ENCODE measurements around the gene PCDHGB4. TPM values are rescaled to one million over a fixed set of nuclear protein-coding genes. Genes with fewer than 3 reads are reported as not detected.
"Not testable (repeated sequence)": the region's sequence is repeated elsewhere in the genome, so short reads cannot be mapped to it uniquely, and the experiment has no call there.

PCDHGB4 gene
- polyA plus RNA-seq, 2 of the 4 experiments (the other 2 are of a cell fraction) = 0.90 to 1.5 TPM

DNA sequence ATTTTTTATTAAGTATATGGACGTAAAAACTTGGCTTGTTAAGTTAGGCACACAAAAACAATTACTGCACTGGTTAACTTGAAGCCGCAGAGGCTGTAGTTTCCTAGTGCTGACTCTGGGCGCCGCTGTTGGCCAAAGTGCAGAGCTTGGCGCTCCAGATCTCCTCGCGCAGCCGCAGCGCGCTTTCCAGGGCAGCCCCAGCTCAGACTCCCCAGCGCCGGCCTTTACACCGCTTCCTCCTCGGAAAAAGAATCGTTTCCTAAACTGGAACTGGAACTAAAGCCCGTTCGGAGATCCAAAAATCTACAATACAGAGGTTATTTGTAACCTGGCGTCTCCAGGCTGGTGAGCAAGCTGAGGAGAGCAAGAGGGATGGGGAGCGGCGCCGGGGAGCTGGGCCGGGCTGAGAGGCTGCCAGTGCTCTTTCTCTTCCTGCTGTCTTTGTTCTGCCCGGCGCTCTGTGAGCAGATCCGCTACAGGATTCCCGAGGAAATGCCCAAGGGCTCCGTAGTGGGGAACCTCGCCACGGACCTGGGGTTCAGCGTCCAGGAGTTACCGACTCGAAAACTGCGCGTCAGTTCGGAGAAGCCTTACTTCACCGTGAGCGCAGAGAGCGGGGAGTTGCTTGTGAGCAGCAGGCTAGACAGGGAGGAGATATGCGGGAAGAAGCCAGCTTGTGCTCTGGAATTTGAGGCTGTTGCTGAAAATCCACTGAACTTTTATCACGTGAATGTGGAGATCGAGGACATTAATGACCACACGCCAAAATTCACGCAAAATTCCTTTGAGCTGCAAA is 10.5 kb downstream of the PCDHGB4 start, which contains the start of gene PCDHGB5:
Gene PCDHGB5, plus strand, starts transcription at position 192 of the 796 bp plus-strand sequence. Its CDS starts 181 bp downstream, at position 373.
- ATAC-seq (peak; percentile 87 to 98), DNase-seq (ENCODE audit: low read depth in 1 of 2, low spot score in 1 of 2) (peak in 1 of 2 experiments; percentile 69), FAIRE-seq (peak; percentile 28)
- Histone ChIP-seq H3K9me3 (peaks cover 69% of the 10 kb centered on the region), H3K4me2 (peak within 1 kb of the TSS; percentile 34; the same call in 1 of the 3 replicates), H3K27ac (peak within 1 kb of the TSS in 1 of 2 experiments; percentile 58; a peak in 1 of 6 replicates)
- WGBS (ENCODE audit: missing lambda C conversion rate) = 38% methylated on average over 26 of the region's 43 CpGs
- CTCF ChIA-PET = interaction anchor here (0.5 to 3.5 kb wide), 21 partner anchors 15 to 303 kb away, joined by 3 to 28 read pairs (median 5); partner anchors contain the start of genes PCDHB2, PCDHGA1, PCDHGA10 and PCDHGA7
- H3K4me3 ChIP-seq, H3K4me1 ChIP-seq, POLR2A ChIA-PET: not testable (repeated sequence)
- TF ChIP-seq, protein P1, sequence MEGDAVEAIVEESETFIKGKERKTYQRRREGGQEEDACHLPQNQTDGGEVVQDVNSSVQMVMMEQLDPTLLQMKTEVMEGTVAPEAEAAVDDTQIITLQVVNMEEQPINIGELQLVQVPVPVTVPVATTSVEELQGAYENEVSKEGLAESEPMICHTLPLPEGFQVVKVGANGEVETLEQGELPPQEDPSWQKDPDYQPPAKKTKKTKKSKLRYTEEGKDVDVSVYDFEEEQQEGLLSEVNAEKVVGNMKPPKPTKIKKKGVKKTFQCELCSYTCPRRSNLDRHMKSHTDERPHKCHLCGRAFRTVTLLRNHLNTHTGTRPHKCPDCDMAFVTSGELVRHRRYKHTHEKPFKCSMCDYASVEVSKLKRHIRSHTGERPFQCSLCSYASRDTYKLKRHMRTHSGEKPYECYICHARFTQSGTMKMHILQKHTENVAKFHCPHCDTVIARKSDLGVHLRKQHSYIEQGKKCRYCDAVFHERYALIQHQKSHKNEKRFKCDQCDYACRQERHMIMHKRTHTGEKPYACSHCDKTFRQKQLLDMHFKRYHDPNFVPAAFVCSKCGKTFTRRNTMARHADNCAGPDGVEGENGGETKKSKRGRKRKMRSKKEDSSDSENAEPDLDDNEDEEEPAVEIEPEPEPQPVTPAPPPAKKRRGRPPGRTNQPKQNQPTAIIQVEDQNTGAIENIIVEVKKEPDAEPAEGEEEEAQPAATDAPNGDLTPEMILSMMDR (IDR thresholded peaks at IDR 0.05) = peak; percentile 44
- TF ChIP-seq RAD21 (conservative IDR thresholded peaks at IDR 0.05 in 1 of 2, IDR thresholded peaks at IDR 0.05 in 1 of 2) (peak; percentile 62), SMC3 (IDR thresholded peaks at IDR 0.05) (0 out of 3 replicates have a peak, but pooled peaks have one; percentile 28)

DNA sequence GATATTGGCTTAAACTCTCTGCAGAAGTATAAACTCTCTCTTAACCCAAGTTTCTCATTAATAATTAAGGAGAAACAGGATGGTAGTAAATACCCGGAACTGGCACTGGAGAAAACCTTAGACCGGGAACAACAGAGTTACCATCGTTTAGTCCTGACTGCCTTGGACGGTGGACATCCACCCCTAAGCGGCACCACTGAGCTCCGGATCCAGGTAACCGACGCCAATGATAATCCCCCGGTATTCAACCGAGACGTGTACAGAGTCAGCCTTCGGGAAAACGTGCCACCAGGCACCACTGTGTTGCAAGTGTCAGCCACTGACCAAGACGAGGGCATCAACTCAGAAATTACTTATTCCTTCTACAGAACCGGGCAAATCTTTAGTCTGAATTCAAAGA is 11.1 kb downstream of the PCDHGB4 start:
- Histone ChIP-seq H3K4me3 (no peak overlapping the region), H3K4me1 (no peaks in the 10 kb centered on the region), H3K27ac (no peak overlapping the region), H3K4me2 (no peak overlapping the region), H3K9me3 (peaks cover 68% of the 10 kb centered on the region)
- ATAC-seq = no peak
- TF ChIP-seq KDM1A (IDR thresholded peaks at IDR 0.05; ENCODE audit: low read depth) = no peak
- TF ChIP-seq MAZ (IDR thresholded peaks at IDR 0.05; ENCODE audit: borderline replicate concordance, low read depth, low read length) = no peak
- TF ChIP-seq CHD2 (IDR thresholded peaks at IDR 0.05; ENCODE audit: low read length, partially characterized antibody) = no peak
- TF ChIP-seq FOXS1 (CRISPR knock-in tag; IDR thresholded peaks at IDR 0.05) = no peak
- TF ChIP-seq, protein P2, sequence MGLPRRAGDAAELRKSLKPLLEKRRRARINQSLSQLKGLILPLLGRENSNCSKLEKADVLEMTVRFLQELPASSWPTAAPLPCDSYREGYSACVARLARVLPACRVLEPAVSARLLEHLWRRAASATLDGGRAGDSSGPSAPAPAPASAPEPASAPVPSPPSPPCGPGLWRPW (IDR thresholded peaks at IDR 0.05) = no peak
- no peak for TF ChIP-seq CBX8 (IDR thresholded peaks at IDR 0.05)
- ChIA-PET CTCF (interaction anchor here (1.0 to 3.5 kb wide), 9 partner anchors 14 to 165 kb away, joined by 3 to 28 read pairs (median 7); partner anchors contain the start of genes PCDHGA1, PCDHGA10, PCDHGA7 and TAF7), POLR2A (no interaction called here)
- DNase-seq (ENCODE audit: low read depth in 1 of 2, low spot score in 1 of 2) = no peak
- no peak for FAIRE-seq
- 78% methylated on average over 15 of the region's 15 CpGs for WGBS (ENCODE audit: missing lambda C conversion rate)

DNA sequence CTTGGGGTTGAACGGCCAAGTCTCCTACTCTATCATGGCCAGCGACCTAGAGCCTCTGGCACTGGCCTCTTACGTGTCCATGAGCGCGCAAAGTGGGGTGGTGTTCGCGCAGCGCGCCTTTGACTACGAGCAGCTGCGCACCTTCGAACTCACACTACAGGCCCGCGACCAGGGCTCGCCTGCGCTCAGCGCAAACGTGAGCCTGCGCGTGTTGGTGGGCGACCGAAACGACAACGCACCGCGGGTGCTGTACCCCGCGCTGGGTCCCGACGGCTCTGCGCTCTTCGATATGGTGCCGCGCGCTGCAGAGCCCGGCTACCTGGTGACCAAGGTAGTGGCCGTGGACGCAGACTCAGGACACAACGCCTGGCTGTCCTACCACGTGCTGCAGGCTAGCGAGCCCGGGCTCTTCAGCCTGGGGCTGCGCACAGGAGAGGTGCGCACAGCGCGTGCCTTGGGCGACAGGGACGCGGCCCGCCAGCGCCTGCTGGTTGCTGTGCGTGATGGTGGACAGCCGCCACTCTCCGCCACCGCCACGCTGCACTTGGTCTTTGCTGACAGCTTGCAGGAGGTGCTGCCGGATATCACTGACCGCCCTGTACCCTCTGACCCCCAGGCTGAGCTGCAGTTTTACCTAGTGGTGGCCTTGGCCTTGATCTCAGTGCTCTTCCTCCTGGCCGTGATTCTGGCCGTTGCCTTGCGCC is 12.2 kb downstream of the PCDHGB4 start:
- CTCF ChIA-PET = interaction anchor here (1.0 to 1.9 kb wide), 2 partner anchors 17 to 125 kb away, joined by 3 to 7 read pairs; partner anchors contain the start of gene PCDHGA7
- no peak for DNase-seq (ENCODE audit: low read depth in 1 of 2, low spot score in 1 of 2)

More for the DNA sequence above, 12.2 kb downstream of the PCDHGB4 start:
- TF ChIP-seq RNF2 (IDR thresholded peaks at IDR 0.05; ENCODE audit: borderline replicate concordance, low read depth) = no peak
- TF ChIP-seq ZC3H11A (IDR thresholded peaks at IDR 0.05) = no peak
- TF ChIP-seq, protein P3, sequence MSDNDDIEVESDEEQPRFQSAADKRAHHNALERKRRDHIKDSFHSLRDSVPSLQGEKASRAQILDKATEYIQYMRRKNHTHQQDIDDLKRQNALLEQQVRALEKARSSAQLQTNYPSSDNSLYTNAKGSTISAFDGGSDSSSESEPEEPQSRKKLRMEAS (IDR thresholded peaks at IDR 0.05) = no peak
- TF ChIP-seq FOSL2 (IDR thresholded peaks at IDR 0.05) = no peak
- no peak for TF ChIP-seq FOSL2 (CRISPR knock-in tag; IDR thresholded peaks at IDR 0.05)
- TF ChIP-seq, protein P2 (IDR thresholded peaks at IDR 0.05) = no peak
- no peak; the same call in 1 of the 2 replicates for TF ChIP-seq POLR2A (IDR thresholded peaks at IDR 0.05; ENCODE audit: low read length)
- no peak for TF ChIP-seq CBX2 (IDR thresholded peaks at IDR 0.05; ENCODE audit: borderline replicate concordance, low read depth)
- TF ChIP-seq ZSCAN20 (CRISPR knock-in tag; IDR thresholded peaks at IDR 0.05) = no peak
- TF ChIP-seq KDM1A (IDR thresholded peaks at IDR 0.05; ENCODE audit: low read depth) = no peak
- TF ChIP-seq, protein P4, sequence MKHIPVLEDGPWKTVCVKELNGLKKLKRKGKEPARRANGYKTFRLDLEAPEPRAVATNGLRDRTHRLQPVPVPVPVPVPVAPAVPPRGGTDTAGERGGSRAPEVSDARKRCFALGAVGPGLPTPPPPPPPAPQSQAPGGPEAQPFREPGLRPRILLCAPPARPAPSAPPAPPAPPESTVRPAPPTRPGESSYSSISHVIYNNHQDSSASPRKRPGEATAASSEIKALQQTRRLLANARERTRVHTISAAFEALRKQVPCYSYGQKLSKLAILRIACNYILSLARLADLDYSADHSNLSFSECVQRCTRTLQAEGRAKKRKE (CRISPR knock-in tag; IDR thresholded peaks at IDR 0.05; ENCODE audit: low read depth) = no peak
- TF ChIP-seq, protein P5, sequence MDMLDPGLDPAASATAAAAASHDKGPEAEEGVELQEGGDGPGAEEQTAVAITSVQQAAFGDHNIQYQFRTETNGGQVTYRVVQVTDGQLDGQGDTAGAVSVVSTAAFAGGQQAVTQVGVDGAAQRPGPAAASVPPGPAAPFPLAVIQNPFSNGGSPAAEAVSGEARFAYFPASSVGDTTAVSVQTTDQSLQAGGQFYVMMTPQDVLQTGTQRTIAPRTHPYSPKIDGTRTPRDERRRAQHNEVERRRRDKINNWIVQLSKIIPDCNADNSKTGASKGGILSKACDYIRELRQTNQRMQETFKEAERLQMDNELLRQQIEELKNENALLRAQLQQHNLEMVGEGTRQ (IDR thresholded peaks at IDR 0.05) = no peak
- TF ChIP-seq, protein P6, sequence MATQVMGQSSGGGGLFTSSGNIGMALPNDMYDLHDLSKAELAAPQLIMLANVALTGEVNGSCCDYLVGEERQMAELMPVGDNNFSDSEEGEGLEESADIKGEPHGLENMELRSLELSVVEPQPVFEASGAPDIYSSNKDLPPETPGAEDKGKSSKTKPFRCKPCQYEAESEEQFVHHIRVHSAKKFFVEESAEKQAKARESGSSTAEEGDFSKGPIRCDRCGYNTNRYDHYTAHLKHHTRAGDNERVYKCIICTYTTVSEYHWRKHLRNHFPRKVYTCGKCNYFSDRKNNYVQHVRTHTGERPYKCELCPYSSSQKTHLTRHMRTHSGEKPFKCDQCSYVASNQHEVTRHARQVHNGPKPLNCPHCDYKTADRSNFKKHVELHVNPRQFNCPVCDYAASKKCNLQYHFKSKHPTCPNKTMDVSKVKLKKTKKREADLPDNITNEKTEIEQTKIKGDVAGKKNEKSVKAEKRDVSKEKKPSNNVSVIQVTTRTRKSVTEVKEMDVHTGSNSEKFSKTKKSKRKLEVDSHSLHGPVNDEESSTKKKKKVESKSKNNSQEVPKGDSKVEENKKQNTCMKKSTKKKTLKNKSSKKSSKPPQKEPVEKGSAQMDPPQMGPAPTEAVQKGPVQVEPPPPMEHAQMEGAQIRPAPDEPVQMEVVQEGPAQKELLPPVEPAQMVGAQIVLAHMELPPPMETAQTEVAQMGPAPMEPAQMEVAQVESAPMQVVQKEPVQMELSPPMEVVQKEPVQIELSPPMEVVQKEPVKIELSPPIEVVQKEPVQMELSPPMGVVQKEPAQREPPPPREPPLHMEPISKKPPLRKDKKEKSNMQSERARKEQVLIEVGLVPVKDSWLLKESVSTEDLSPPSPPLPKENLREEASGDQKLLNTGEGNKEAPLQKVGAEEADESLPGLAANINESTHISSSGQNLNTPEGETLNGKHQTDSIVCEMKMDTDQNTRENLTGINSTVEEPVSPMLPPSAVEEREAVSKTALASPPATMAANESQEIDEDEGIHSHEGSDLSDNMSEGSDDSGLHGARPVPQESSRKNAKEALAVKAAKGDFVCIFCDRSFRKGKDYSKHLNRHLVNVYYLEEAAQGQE (IDR thresholded peaks at IDR 0.05) = no peak
- no peak for TF ChIP-seq GATA3 (IDR thresholded peaks at IDR 0.05; ENCODE audit: borderline replicate concordance)
- no peak for TF ChIP-seq ZFP36 (IDR thresholded peaks at IDR 0.05; ENCODE audit: borderline replicate concordance, partially characterized antibody)
- peaks cover 68% of the 10 kb centered on the region for H3K9me3 ChIP-seq
- no peak overlapping the region for H3K27ac ChIP-seq
- FAIRE-seq (no peak), ATAC-seq (no peak)
- WGBS (ENCODE audit: missing lambda C conversion rate) = 92% methylated on average over 36 of the region's 61 CpGs
- no peak overlapping the region for H3K4me2 ChIP-seq
- no peak overlapping the region for H3K4me3 ChIP-seq
- POLR2A ChIA-PET = no interaction called here
- no peaks in the 10 kb centered on the region for H3K4me1 ChIP-seq
